DND-41 (cell line): ENCODE data around the gene PAXIP1.

ENCODE experiments used
- CTCF ChIP-seq: IDR thresholded peaks from 2 replicates; pipeline ENCODE4 v1.5.1; 2012; ENCODE audit warnings: borderline replicate concordance, low read length, moderate library complexity, mild to moderate bottlenecking; ENCODE audit not compliant: poor library complexity, severe bottlenecking; ENCODE audit errors: extremely low read depth
- EZH2 ChIP-seq: IDR thresholded peaks from 3 replicates; pipeline ENCODE4 v1.6.1; 2012; ENCODE audit warnings: borderline replicate concordance, low read depth, mild to moderate bottlenecking, moderate library complexity, low read length, inconsistent platforms; ENCODE audit not compliant: severe bottlenecking

- TF ChIP-seq CTCF (no peak), EZH2 (no peak)
These were observed 11.9 kb downstream of the PAXIP1 start for GRCh38 chr7:154990964-154991540.
